Measurements from ENCODE around the gene RNF126.
"Not testable (repeated sequence)": the region's sequence is repeated elsewhere in the genome, so short reads cannot be mapped to it uniquely, and the experiment has no call there.

GRCh38 chr19:603302-603639 lies 59.7 kb downstream of the RNF126 start:
- TF ChIP-seq CTCF (IDR thresholded peaks at IDR 0.05; ENCODE audit: low read depth, low read length); EZH2phosphoT487 (IDR thresholded peaks at IDR 0.05; ENCODE audit: low read depth): not testable (repeated sequence)
